WTC11 (cell line): ENCODE data around the gene PLIN5.

Source experiments
- CREM ChIP-seq: sonication (generic); formaldehyde crosslinking; IDR thresholded peaks from 2 replicates; pipeline ENCODE4 v1.8.1; 2022; ENCODE audit warnings: mild to moderate bottlenecking, missing genetic modification reagents, moderate library complexity
- NFE2L1 ChIP-seq: sonication (generic); formaldehyde crosslinking; IDR thresholded peaks from 2 replicates; pipeline ENCODE4 v1.8.1; 2023; ENCODE audit warnings: missing genetic modification reagents
- NFYB ChIP-seq: sonication (generic); formaldehyde crosslinking; conservative IDR thresholded peaks from 2 replicates; pipeline ENCODE4 v1.8.0; 2022; ENCODE audit warnings: low read depth, missing genetic modification reagents
- NR3C1 ChIP-seq: sonication (generic); formaldehyde crosslinking; conservative IDR thresholded peaks from 2 replicates; pipeline ENCODE4 v1.8.1; 2023; ENCODE audit warnings: low read depth, mild to moderate bottlenecking, missing genetic modification reagents
- SMAD3 ChIP-seq: sonication (generic); formaldehyde crosslinking; IDR thresholded peaks from 2 replicates; pipeline ENCODE4 v1.8.0; 2022; ENCODE audit warnings: missing genetic modification reagents, mild to moderate bottlenecking, borderline replicate concordance
- SP1 ChIP-seq: sonication (generic); formaldehyde crosslinking; conservative IDR thresholded peaks from 2 replicates; pipeline ENCODE4 v1.8.1; 2022; ENCODE audit warnings: missing genetic modification reagents
- TEAD1 ChIP-seq: sonication (generic); formaldehyde crosslinking; IDR thresholded peaks from 2 replicates; pipeline ENCODE4 v1.8.0; 2022; ENCODE audit warnings: mild to moderate bottlenecking, missing genetic modification reagents
- ZNF121 ChIP-seq: sonication (generic); formaldehyde crosslinking; IDR thresholded peaks from 2 replicates; pipeline ENCODE4 v1.8.0; 2023; ENCODE audit warnings: missing genetic modification reagents
- ZNF416 ChIP-seq: fragments of 250-450 bp; sonication (Bioruptor Pico); IDR thresholded peaks from 2 replicates; pipeline ENCODE4 v1.9.0; 2021; ENCODE audit warnings: mild to moderate bottlenecking, inconsistent platforms
- TF ChIP-seq, protein P1 (sequence below): fragments of 200-600 bp; IDR thresholded peaks from 2 replicates; pipeline ENCODE4 v1.8.0; 2022; ENCODE audit warnings: antibody characterized with exemption
- TF ChIP-seq, protein P2 (sequence below): sonication (generic); formaldehyde crosslinking; IDR thresholded peaks from 2 replicates; pipeline ENCODE4 v1.8.1; 2022; ENCODE audit warnings: mild to moderate bottlenecking, missing genetic modification reagents, moderate library complexity, borderline replicate concordance
- TF ChIP-seq, protein P3 (sequence below): sonication (generic); formaldehyde crosslinking; conservative IDR thresholded peaks from 2 replicates; pipeline ENCODE4 v1.8.1; 2022; ENCODE audit warnings: mild to moderate bottlenecking, missing genetic modification reagents
- TF ChIP-seq, protein P4 (sequence below): sonication (generic); formaldehyde crosslinking; IDR thresholded peaks from 2 replicates; pipeline ENCODE4 v1.8.0; 2022; ENCODE audit warnings: mild to moderate bottlenecking, missing genetic modification reagents
- TF ChIP-seq, protein P5 (sequence below): sonication (generic); formaldehyde crosslinking; IDR thresholded peaks from 2 replicates; pipeline ENCODE4 v1.8.1; 2022; ENCODE audit warnings: mild to moderate bottlenecking, moderate library complexity, missing genetic modification reagents

DNA sequence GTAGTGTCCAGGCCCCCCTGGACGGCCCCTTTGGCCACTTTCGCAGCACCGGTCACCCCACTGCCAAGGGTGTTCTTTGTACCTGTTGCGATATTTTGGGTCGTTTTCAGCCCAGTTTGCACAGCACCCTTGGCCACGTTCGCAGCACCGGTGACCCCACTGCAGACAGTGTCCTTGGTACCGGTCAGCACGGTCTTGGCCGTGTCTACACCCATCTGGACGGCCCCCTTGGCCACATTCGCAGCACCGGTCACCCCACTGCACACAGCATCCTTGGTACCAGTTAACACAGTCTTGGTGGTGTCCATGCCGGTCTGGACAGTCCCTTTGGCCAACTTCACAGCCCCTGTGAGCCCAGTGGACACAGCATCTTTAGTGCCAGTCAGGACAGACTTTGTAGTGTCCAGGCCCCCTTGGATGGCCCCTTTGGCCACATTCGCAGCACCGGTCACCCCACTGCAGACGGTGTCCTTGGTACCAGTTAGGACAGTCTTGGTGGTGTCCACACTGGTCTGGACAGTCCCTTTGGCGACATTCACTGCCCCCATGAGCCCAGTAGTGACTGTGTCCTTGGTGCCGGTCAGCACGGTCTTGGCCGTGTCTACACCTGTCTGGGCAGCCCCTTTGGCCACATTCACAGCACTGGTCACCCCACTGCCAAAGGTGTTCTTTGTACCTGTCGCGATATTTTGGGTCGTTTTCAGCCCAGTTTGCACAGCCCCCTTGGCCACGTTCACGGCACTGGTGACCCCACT, 23.5 kb downstream of the PLIN5 start:
- TF ChIP-seq, protein P1, sequence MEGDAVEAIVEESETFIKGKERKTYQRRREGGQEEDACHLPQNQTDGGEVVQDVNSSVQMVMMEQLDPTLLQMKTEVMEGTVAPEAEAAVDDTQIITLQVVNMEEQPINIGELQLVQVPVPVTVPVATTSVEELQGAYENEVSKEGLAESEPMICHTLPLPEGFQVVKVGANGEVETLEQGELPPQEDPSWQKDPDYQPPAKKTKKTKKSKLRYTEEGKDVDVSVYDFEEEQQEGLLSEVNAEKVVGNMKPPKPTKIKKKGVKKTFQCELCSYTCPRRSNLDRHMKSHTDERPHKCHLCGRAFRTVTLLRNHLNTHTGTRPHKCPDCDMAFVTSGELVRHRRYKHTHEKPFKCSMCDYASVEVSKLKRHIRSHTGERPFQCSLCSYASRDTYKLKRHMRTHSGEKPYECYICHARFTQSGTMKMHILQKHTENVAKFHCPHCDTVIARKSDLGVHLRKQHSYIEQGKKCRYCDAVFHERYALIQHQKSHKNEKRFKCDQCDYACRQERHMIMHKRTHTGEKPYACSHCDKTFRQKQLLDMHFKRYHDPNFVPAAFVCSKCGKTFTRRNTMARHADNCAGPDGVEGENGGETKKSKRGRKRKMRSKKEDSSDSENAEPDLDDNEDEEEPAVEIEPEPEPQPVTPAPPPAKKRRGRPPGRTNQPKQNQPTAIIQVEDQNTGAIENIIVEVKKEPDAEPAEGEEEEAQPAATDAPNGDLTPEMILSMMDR = no peak
- TF ChIP-seq SMAD3 (CRISPR knock-in tag) (no peak), ZNF121 (CRISPR knock-in tag) (no peak), CREM (CRISPR knock-in tag) (no peak), NFYB (CRISPR knock-in tag) (no peak), NR3C1 (CRISPR knock-in tag) (no peak), ZNF416 (no peak), SP1 (CRISPR knock-in tag) (no peak), NFE2L1 (CRISPR knock-in tag) (no peak), TEAD1 (CRISPR knock-in tag) (no peak)
- TF ChIP-seq, protein P2, sequence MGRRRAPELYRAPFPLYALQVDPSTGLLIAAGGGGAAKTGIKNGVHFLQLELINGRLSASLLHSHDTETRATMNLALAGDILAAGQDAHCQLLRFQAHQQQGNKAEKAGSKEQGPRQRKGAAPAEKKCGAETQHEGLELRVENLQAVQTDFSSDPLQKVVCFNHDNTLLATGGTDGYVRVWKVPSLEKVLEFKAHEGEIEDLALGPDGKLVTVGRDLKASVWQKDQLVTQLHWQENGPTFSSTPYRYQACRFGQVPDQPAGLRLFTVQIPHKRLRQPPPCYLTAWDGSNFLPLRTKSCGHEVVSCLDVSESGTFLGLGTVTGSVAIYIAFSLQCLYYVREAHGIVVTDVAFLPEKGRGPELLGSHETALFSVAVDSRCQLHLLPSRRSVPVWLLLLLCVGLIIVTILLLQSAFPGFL = no peak
- TF ChIP-seq, protein P3, sequence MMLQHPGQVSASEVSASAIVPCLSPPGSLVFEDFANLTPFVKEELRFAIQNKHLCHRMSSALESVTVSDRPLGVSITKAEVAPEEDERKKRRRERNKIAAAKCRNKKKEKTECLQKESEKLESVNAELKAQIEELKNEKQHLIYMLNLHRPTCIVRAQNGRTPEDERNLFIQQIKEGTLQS (CRISPR knock-in tag) = no peak
- TF ChIP-seq, protein P4, sequence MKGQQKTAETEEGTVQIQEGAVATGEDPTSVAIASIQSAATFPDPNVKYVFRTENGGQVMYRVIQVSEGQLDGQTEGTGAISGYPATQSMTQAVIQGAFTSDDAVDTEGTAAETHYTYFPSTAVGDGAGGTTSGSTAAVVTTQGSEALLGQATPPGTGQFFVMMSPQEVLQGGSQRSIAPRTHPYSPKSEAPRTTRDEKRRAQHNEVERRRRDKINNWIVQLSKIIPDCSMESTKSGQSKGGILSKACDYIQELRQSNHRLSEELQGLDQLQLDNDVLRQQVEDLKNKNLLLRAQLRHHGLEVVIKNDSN = no peak
- TF ChIP-seq, protein P5, sequence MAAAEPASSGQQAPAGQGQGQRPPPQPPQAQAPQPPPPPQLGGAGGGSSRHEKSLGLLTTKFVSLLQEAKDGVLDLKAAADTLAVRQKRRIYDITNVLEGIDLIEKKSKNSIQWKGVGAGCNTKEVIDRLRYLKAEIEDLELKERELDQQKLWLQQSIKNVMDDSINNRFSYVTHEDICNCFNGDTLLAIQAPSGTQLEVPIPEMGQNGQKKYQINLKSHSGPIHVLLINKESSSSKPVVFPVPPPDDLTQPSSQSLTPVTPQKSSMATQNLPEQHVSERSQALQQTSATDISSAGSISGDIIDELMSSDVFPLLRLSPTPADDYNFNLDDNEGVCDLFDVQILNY (CRISPR knock-in tag) = no peak
